Upper lobe of left lung (tissue), 4 donors: ENCODE measurements around the gene CD160.
"Not testable (repeated sequence)": the region's sequence is repeated elsewhere in the genome, so short reads cannot be mapped to it uniquely, and the experiment has no call there.

Experiments used
- EP300 ChIP-seq, 4 donors: sonication (generic); formaldehyde crosslinking; IDR thresholded peaks; one replicate each; pipeline ENCODE4 v1.5.1; 2017; ENCODE audit warnings: antibody characterized with exemption in 4 of 4, control low read depth in 2 of 4
- POLR2A ChIP-seq, 4 donors: fragments of 450-650 bp; IDR thresholded peaks; one replicate each; pipeline ENCODE4 v1.5.1; 2016 to 2017; ENCODE audit warnings: antibody characterized with exemption in 4 of 4, mild to moderate bottlenecking in 2 of 4
- POLR2AphosphoS5 ChIP-seq, 2 donors: sonication (generic); formaldehyde crosslinking; IDR thresholded peaks; one replicate each; pipeline ENCODE4 v1.5.1; 2017; ENCODE audit warnings: antibody characterized with exemption in 2 of 2
- TF ChIP-seq, protein P1 (sequence below), 6 experiments: fragments of 450-650 bp in 4 of 6; fragments of 200-600 bp in 2 of 6; sonication (generic) in 2 of 6; IDR thresholded peaks; one replicate each; pipeline ENCODE4 v1.5.1; 2016 to 2019; ENCODE audit warnings: antibody characterized with exemption in 6 of 6

DNA sequence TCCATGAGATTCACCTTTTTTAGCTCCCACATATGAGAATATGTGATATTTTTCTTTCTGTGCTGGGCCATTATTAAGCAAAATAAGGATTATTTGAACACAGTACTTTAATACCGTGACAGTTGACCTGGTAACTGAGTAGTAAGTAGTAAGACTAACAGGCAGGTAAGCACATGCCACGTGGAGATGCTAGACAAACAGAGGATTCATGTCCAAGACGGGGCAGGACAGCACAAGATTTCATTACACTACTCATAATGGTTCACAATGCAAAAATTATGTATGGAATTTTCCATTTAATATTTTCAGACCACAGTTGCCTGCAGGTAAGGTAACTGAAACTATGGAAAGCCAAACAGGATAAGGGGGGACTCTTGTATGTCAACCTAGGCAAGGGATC lies 34.4 kb upstream of the CD160 start:
- TF ChIP-seq, protein P1, sequence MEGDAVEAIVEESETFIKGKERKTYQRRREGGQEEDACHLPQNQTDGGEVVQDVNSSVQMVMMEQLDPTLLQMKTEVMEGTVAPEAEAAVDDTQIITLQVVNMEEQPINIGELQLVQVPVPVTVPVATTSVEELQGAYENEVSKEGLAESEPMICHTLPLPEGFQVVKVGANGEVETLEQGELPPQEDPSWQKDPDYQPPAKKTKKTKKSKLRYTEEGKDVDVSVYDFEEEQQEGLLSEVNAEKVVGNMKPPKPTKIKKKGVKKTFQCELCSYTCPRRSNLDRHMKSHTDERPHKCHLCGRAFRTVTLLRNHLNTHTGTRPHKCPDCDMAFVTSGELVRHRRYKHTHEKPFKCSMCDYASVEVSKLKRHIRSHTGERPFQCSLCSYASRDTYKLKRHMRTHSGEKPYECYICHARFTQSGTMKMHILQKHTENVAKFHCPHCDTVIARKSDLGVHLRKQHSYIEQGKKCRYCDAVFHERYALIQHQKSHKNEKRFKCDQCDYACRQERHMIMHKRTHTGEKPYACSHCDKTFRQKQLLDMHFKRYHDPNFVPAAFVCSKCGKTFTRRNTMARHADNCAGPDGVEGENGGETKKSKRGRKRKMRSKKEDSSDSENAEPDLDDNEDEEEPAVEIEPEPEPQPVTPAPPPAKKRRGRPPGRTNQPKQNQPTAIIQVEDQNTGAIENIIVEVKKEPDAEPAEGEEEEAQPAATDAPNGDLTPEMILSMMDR (IDR thresholded peaks at IDR 0.05) = not testable (repeated sequence)
- TF ChIP-seq POLR2AphosphoS5, POLR2A, EP300 (IDR thresholded peaks at IDR 0.05): not testable (repeated sequence)
